GM10847 (cell line): ENCODE results near the gene PDHA2.

ENCODE experiments used
- POLR2A ChIP-seq: IDR thresholded peaks from 2 replicates; pipeline ENCODE4 v1.6.1; 2011; ENCODE audit not compliant: insufficient read length; ENCODE audit errors: extremely low read depth

The PDHA2 gene

DNA sequence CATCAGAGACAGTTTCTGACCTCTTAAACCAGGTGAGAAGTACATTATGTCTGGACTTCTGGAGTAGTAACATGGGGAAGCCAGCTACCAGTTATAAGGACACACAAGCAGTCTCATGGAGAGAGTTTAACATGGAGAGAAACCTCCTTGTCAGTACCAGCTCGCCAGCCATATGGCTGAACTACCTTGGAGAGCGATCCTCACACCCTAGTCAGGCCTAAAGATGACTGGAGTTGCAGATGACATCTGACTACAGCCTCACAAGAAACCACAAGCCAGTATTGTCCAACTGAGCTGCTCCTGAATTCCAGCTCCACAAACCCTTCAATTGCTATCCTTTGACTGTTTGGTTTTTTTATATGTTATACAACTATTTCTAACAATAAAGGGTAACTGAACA, 49.8 kb downstream of the PDHA2 start:
- no peak for TF ChIP-seq POLR2A
